CD8-positive, alpha-beta memory T cell (primary cell): ENCODE results near the gene FAM222A. TPM values are rescaled to one million over a fixed set of nuclear protein-coding genes. Genes with fewer than 3 reads are reported as not detected.

Experiments
- CTCF ChIA-PET: fragments of 350-600 bp; sonication (Branson Sonifier 250); formaldehyde crosslinking; loops from one replicate; lab custom pipeline; 2021; ENCODE audit warnings: antibody characterized with exemption; lab: Charles Lee
- POLR2A ChIA-PET: fragments of 350-600 bp; sonication (Branson Sonifier 250); formaldehyde crosslinking; loops from one replicate; lab custom pipeline; 2021; ENCODE audit warnings: antibody characterized with exemption; lab: Charles Lee
- DNase-seq, 5 donors: peaks; one replicate each; pipeline versions ENCODE4 v3.0.0 to v3.0.0-alpha.2; 2020 to 2022; ENCODE audit warnings: mixed read lengths in 1 of 5
- H3K27ac ChIP-seq: one replicate; pipeline ENCODE4 v1.7.0; 2013; ENCODE audit warnings: low read depth, mild to moderate bottlenecking, low read length, moderate library complexity
- H3K27me3 ChIP-seq: 2 replicates; pipeline ENCODE4 v1.7.0; 2013; ENCODE audit warnings: low read length, mild to moderate bottlenecking; ENCODE audit not compliant: insufficient read depth, poor library complexity, severe bottlenecking
- H3K36me3 ChIP-seq: 2 replicates; pipeline ENCODE4 v1.7.0; 2013; ENCODE audit warnings: mild to moderate bottlenecking, low read length, moderate library complexity; ENCODE audit not compliant: insufficient read depth
- H3K4me1 ChIP-seq: 2 replicates; pipeline ENCODE4 v1.7.0; 2013; ENCODE audit warnings: mild to moderate bottlenecking, low read length, moderate library complexity; ENCODE audit not compliant: insufficient read depth
- H3K4me3 ChIP-seq: 2 replicates; pipeline ENCODE4 v1.7.0; 2013; ENCODE audit warnings: mild to moderate bottlenecking, low read length
- H3K9me3 ChIP-seq: 2 replicates; pipeline ENCODE4 v1.7.0; 2013; ENCODE audit warnings: mild to moderate bottlenecking, low read length
- H3K27ac Mint-ChIP-seq, 8 donors: one replicate each; pipeline ENCODE4 v1.8.0; 2020 to 2021; ENCODE audit warnings: mixed read lengths in 8 of 8, mild to moderate bottlenecking in 6 of 8, inconsistent platforms in 3 of 8, moderate library complexity in 3 of 8
- H3K27me3 Mint-ChIP-seq, 2 donors: one replicate each; pipeline ENCODE4 v1.8.0; 2020 to 2021; ENCODE audit warnings: mixed read lengths in 2 of 2, mild to moderate bottlenecking in 1 of 2, moderate library complexity in 1 of 2
- H3K36me3 Mint-ChIP-seq, 3 donors: one replicate each; pipeline ENCODE4 v1.8.0; 2020 to 2021; ENCODE audit warnings: mixed read lengths in 3 of 3, inconsistent platforms in 1 of 3, mild to moderate bottlenecking in 1 of 3
- H3K4me1 Mint-ChIP-seq, 3 donors: one replicate each; pipeline ENCODE4 v1.8.0; 2020 to 2021; ENCODE audit warnings: mixed read lengths in 3 of 3, inconsistent platforms in 1 of 3, mild to moderate bottlenecking in 1 of 3
- H3K4me3 Mint-ChIP-seq, 7 donors: one replicate each; pipeline ENCODE4 v1.8.0; 2020 to 2021; ENCODE audit warnings: mixed read lengths in 7 of 7, mild to moderate bottlenecking in 6 of 7, moderate library complexity in 4 of 7, inconsistent platforms in 2 of 7
- H3K9me3 Mint-ChIP-seq, 5 donors: one replicate each; pipeline ENCODE4 v1.8.0; 2020 to 2022; ENCODE audit warnings: mixed read lengths in 5 of 5, mild to moderate bottlenecking in 3 of 5, moderate library complexity in 2 of 5, inconsistent platforms in 1 of 5
- polyA plus RNA-seq: library from polyadenylated mRNA; unstranded; fragments of 300-500 nt; fragmentation: Illumina TruSeq; gene quantifications from one replicate; pipeline ENCODE4 v1.2.3, GENCODE V29; 2021
- total RNA-seq, 2 experiments: library from RNA; stranded (reverse); gene quantifications; one replicate each; pipeline ENCODE4 v1.2.3, GENCODE V29; 2021

Gene FAM222A
- total and polyA plus RNA-seq, 3 experiments from 2014 or later: 0.32 to 3.0 (median 2.0) TPM

- Histone ChIP-seq H3K27me3 (peaks cover 7% of the 10 kb centered on the region), H3K36me3 (no peaks in the 10 kb centered on the region), H3K9me3 (no peaks in the 10 kb centered on the region), H3K27ac (no peak overlapping the region), H3K4me1 (peaks cover 8% of the 10 kb centered on the region), H3K4me3 (no peak overlapping the region)
- no peak for DNase-seq
- CTCF ChIA-PET: interaction anchor here (1.5 kb wide), 1 partner anchor 12 kb away, joined by 3 read pairs; no protein-coding TSS in a partner anchor
- Mint-ChIP-seq H3K27ac (no peak overlapping the region), H3K4me1 (peaks cover 0 to 11% (median 0%) of the 10 kb centered on the region in 3 donors), H3K4me3 (peak overlapping the region in 2 of 7 donors; percentile 19 to 52), H3K9me3 (no peaks in the 10 kb centered on the region), H3K27me3 (peaks cover 5 to 30% of the 10 kb centered on the region in 2 donors), H3K36me3 (no peaks in the 10 kb centered on the region)
- POLR2A ChIA-PET: no interaction called here
Measured at GRCh38 chr12:109716512-109717389, 3.1 kb downstream of the FAM222A start.

- no peak for DNase-seq
- H3K4me3 Mint-ChIP-seq: peak overlapping the region in 1 of 7 donors; percentile 66
- Histone ChIP-seq H3K9me3 (no peaks in the 10 kb centered on the region), H3K4me3 (no peak overlapping the region), H3K4me1 (peaks cover 8% of the 10 kb centered on the region), H3K27me3 (peaks cover 7% of the 10 kb centered on the region), H3K36me3 (no peaks in the 10 kb centered on the region), H3K27ac (no peak overlapping the region)
- peaks cover 0 to 11% (median 0%) of the 10 kb centered on the region in 3 donors for H3K4me1 Mint-ChIP-seq
- H3K27ac Mint-ChIP-seq: peak overlapping the region in 1 of 8 donors; percentile 46
- H3K27me3 Mint-ChIP-seq: peaks cover 5 to 28% of the 10 kb centered on the region in 2 donors
- no peaks in the 10 kb centered on the region for H3K36me3 Mint-ChIP-seq
- no peaks in the 10 kb centered on the region for H3K9me3 Mint-ChIP-seq
- ChIA-PET POLR2A (no interaction called here), CTCF (interaction anchor here (1.5 kb wide), 1 partner anchor 12 kb away, joined by 3 read pairs; no protein-coding TSS in a partner anchor)
Measured at GRCh38 chr12:109717390-109718357, 4.0 kb downstream of the FAM222A start.

- Mint-ChIP-seq H3K27ac (no peak overlapping the region), H3K4me3 (no peak overlapping the region), H3K36me3 (no peaks in the 10 kb centered on the region), H3K9me3 (no peaks in the 10 kb centered on the region), H3K4me1 (peaks cover 0 to 6% (median 0%) of the 10 kb centered on the region in 3 donors), H3K27me3 (peaks cover 5 to 28% of the 10 kb centered on the region in 2 donors)
- H3K27me3 ChIP-seq: peaks cover 7% of the 10 kb centered on the region
- peaks cover 8% of the 10 kb centered on the region for H3K4me1 ChIP-seq
- no peaks in the 10 kb centered on the region for H3K36me3 ChIP-seq
- H3K4me3 ChIP-seq: no peak overlapping the region
- no peak overlapping the region for H3K27ac ChIP-seq
- CTCF ChIA-PET: no interaction called here
- POLR2A ChIA-PET: no interaction called here
- no peaks in the 10 kb centered on the region for H3K9me3 ChIP-seq
- DNase-seq: no peak
Measured at GRCh38 chr12:109718390-109718789, 4.8 kb downstream of the FAM222A start.

- Histone ChIP-seq H3K4me1 (peaks cover 8% of the 10 kb centered on the region), H3K4me3 (no peak overlapping the region), H3K27me3 (peaks cover 7% of the 10 kb centered on the region), H3K27ac (no peak overlapping the region), H3K9me3 (no peaks in the 10 kb centered on the region), H3K36me3 (no peaks in the 10 kb centered on the region)
- Mint-ChIP-seq H3K27ac (peak overlapping the region in 2 of 8 donors; percentile 4 to 85), H3K4me1 (peaks cover 0 to 6% (median 0%) of the 10 kb centered on the region in 3 donors), H3K9me3 (no peaks in the 10 kb centered on the region), H3K36me3 (no peaks in the 10 kb centered on the region), H3K4me3 (no peak overlapping the region), H3K27me3 (peaks cover 5 to 28% of the 10 kb centered on the region in 2 donors)
- no peak for DNase-seq
- CTCF ChIA-PET: interaction anchor here (0.8 kb wide), 1 partner anchor 9 kb away, joined by 3 read pairs; no protein-coding TSS in a partner anchor
- POLR2A ChIA-PET: no interaction called here
Measured at GRCh38 chr12:109719123-109720022, 5.7 kb downstream of the FAM222A start.

- H3K4me1 ChIP-seq: no peaks in the 10 kb centered on the region
- H3K27ac ChIP-seq: no peak overlapping the region
- H3K27ac Mint-ChIP-seq: peak overlapping the region in 1 of 8 donors; percentile 85
- no peaks in the 10 kb centered on the region for H3K36me3 Mint-ChIP-seq
- ChIA-PET POLR2A (no interaction called here), CTCF (interaction anchor here (0.8 kb wide), 1 partner anchor 10 kb away, joined by 3 read pairs; no protein-coding TSS in a partner anchor)
- H3K4me3 ChIP-seq: no peak overlapping the region
- H3K9me3 ChIP-seq: no peaks in the 10 kb centered on the region
- H3K4me3 Mint-ChIP-seq: no peak overlapping the region
- no peak for DNase-seq
- no peaks in the 10 kb centered on the region for H3K9me3 Mint-ChIP-seq
- no peaks in the 10 kb centered on the region for H3K36me3 ChIP-seq
- peaks cover 5 to 28% of the 10 kb centered on the region in 2 donors for H3K27me3 Mint-ChIP-seq
- no peaks in the 10 kb centered on the region for H3K4me1 Mint-ChIP-seq
- H3K27me3 ChIP-seq: peaks cover 7% of the 10 kb centered on the region
Measured at GRCh38 chr12:109720152-109720856, 6.7 kb downstream of the FAM222A start.

- Histone ChIP-seq H3K4me1 (no peaks in the 10 kb centered on the region), H3K27me3 (peaks cover 7% of the 10 kb centered on the region), H3K36me3 (no peaks in the 10 kb centered on the region), H3K4me3 (no peak overlapping the region), H3K27ac (no peak overlapping the region), H3K9me3 (no peaks in the 10 kb centered on the region)
- H3K4me1 Mint-ChIP-seq: no peaks in the 10 kb centered on the region
- no peak overlapping the region for H3K4me3 Mint-ChIP-seq
- no peaks in the 10 kb centered on the region for H3K36me3 Mint-ChIP-seq
- DNase-seq: no peak
- H3K27me3 Mint-ChIP-seq: peaks cover 5 to 27% of the 10 kb centered on the region in 2 donors
- H3K9me3 Mint-ChIP-seq: no peaks in the 10 kb centered on the region
- CTCF ChIA-PET: no interaction called here
- peak overlapping the region in 1 of 8 donors; percentile 85 for H3K27ac Mint-ChIP-seq
- POLR2A ChIA-PET: no interaction called here
Measured at GRCh38 chr12:109720857-109721189, 7.2 kb downstream of the FAM222A start.

- Mint-ChIP-seq H3K9me3 (no peaks in the 10 kb centered on the region), H3K27me3 (peaks cover 5 to 22% of the 10 kb centered on the region in 2 donors), H3K36me3 (no peaks in the 10 kb centered on the region), H3K4me1 (no peaks in the 10 kb centered on the region), H3K27ac (no peak overlapping the region), H3K4me3 (no peak overlapping the region)
- no peaks in the 10 kb centered on the region for H3K36me3 ChIP-seq
- no peaks in the 10 kb centered on the region for H3K4me1 ChIP-seq
- H3K4me3 ChIP-seq: no peak overlapping the region
- peaks cover 7% of the 10 kb centered on the region for H3K27me3 ChIP-seq
- DNase-seq: no peak
- ChIA-PET CTCF (no interaction called here), POLR2A (no interaction called here)
- no peaks in the 10 kb centered on the region for H3K9me3 ChIP-seq
- no peak overlapping the region for H3K27ac ChIP-seq
Measured at GRCh38 chr12:109721276-109721675, 7.7 kb downstream of the FAM222A start.
